ENCODE results near the gene AGPAT1. TPM values are rescaled to one million over a fixed set of nuclear protein-coding genes. Genes with fewer than 3 reads are reported as not detected.

Gene AGPAT1
- total and polyA plus RNA-seq, 2 of the 8 experiments (the other 6 are each of a cell fraction or from before 2014, with no cell fraction given): 96.0 to 222 TPM

DNA sequence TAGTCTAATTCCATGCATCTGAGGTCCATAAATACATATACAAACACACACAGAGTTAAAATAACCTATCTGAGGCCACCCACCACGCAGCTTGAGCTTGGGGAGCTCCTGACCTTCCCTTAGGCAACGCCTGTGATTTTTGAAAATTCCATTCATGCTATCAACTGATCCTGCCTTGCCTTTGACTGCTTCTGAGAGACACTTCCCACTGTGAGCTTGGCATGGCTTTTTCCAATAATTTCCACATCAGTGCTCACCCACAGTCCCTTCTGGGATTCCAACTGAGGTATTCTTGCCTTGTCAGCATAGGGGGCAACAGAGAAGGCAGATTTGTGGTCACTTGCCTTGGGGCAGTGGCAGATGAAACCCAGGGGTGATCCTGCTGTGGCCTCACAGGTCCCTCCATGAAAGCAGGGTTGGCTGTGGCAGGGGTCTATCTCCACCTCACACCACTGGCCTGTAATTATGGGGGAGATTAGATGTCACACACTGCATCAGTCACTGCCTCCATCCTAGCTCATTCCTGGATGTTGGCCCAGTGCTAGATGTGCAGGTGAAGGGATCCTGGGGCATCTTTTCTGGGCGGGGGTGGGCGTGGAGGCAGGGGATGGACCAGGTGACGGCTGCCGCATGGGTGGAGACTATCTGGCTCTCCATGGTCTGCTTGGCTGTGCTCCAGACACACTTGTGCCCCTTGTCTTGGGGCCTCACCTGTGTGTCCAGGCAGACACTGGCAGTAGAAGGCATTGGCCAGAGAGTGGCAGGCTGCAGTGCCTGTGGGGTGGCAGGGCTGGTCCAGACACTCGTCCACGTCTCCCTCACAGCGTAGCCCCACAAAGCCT lies 27.8 kb upstream of the AGPAT1 start:
- no peaks in the 10 kb centered on the region for H3K36me3 ChIP-seq (ENCODE audit: control insufficient read depth in 2 of 4, insufficient read depth in 4 of 4, low read length in 3 of 4)
- CTCF ChIA-PET (ENCODE audit: partially characterized antibody): interaction anchor here (1.1 to 1.8 kb wide), 2 partner anchors 18 to 34 kb away, joined by 3 read pairs; no protein-coding TSS in a partner anchor
- TF ChIP-seq SRF (IDR thresholded peaks at IDR 0.05; ENCODE audit: low read depth, low read length) (no peak), HDAC2 (IDR thresholded peaks at IDR 0.05; ENCODE audit: borderline replicate concordance in 1 of 2, low read depth in 2 of 2, low read length in 2 of 2) (no peak), RAD21 (IDR thresholded peaks at IDR 0.05 in 1 of 2, conservative IDR thresholded peaks at IDR 0.05 in 1 of 2; ENCODE audit: low read depth in 2 of 2, low read length in 2 of 2) (no peak), CHD2 (IDR thresholded peaks at IDR 0.05; ENCODE audit: low read length) (no peak), MAFK (IDR thresholded peaks at IDR 0.05; ENCODE audit: low read depth, low read length) (no peak), RXRA (IDR thresholded peaks at IDR 0.05; ENCODE audit: insufficient read depth, low read depth, low read length) (no peak), POLR2A (IDR thresholded peaks at IDR 0.05; ENCODE audit: control extremely low read depth in 1 of 2, low read depth in 2 of 2, low read length in 2 of 2) (no peak), BRCA1 (IDR thresholded peaks at IDR 0.05; ENCODE audit: low read depth, low read length) (no peak)
- TF ChIP-seq, protein P1, sequence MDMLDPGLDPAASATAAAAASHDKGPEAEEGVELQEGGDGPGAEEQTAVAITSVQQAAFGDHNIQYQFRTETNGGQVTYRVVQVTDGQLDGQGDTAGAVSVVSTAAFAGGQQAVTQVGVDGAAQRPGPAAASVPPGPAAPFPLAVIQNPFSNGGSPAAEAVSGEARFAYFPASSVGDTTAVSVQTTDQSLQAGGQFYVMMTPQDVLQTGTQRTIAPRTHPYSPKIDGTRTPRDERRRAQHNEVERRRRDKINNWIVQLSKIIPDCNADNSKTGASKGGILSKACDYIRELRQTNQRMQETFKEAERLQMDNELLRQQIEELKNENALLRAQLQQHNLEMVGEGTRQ (IDR thresholded peaks at IDR 0.05; ENCODE audit: low read length): no peak
- TF ChIP-seq, protein P2, sequence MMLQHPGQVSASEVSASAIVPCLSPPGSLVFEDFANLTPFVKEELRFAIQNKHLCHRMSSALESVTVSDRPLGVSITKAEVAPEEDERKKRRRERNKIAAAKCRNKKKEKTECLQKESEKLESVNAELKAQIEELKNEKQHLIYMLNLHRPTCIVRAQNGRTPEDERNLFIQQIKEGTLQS (IDR thresholded peaks at IDR 0.05; ENCODE audit: insufficient read depth, low read depth, low read length): no peak

More for the DNA sequence above, 27.8 kb upstream of the AGPAT1 start:
- H3K4me1 ChIP-seq (replicated peaks in 1 of 4; ENCODE audit: control insufficient read depth in 3 of 4, insufficient read depth in 4 of 4, low read length in 3 of 4): no peaks in the 10 kb centered on the region
- H4K5ac ChIP-seq (ENCODE audit: insufficient read length, low read depth, low read length): no peak overlapping the region
- H3K9me3 ChIP-seq (ENCODE audit: insufficient read depth in 2 of 2, low read depth in 1 of 2, low read length in 1 of 2): no peaks in the 10 kb centered on the region
- no peak overlapping the region for H2BK5ac ChIP-seq (ENCODE audit: low read depth, low read length)
- H3K9ac ChIP-seq (replicated peaks in 1 of 4; ENCODE audit: extremely low read depth in 1 of 4, low read depth in 3 of 4, low read length in 3 of 4): no peak overlapping the region
- no peak overlapping the region for H2BK120ac ChIP-seq (replicated peaks; ENCODE audit: low read depth, low read length)
- H2BK15ac ChIP-seq (ENCODE audit: low read length): no peak overlapping the region
- H3K27me3 ChIP-seq (replicated peaks in 1 of 4; ENCODE audit: control insufficient read depth in 3 of 4, extremely low read depth in 1 of 4, insufficient read depth in 3 of 4, low read length in 3 of 4): no peaks in the 10 kb centered on the region
- no peak overlapping the region for H2BK20ac ChIP-seq (ENCODE audit: low read length)
- no peak overlapping the region for H3K27ac ChIP-seq (ENCODE audit: low read depth, low read length)
- 0 out of 2 replicates have a peak overlapping the region, but pooled peaks have one; percentile 50 for H2BK12ac ChIP-seq (ENCODE audit: low read depth, low read length)
- H3K4ac ChIP-seq (replicated peaks; ENCODE audit: insufficient read length, low read depth, low read length): no peak overlapping the region
- WGBS, 2 experiments (ENCODE audit: extremely low coverage in 1 of 2, insufficient coverage in 1 of 2, insufficient read length in 1 of 2, insufficient replicate concordance in 2 of 2, low coverage in 1 of 2, low lambda C conversion rate in 2 of 2, missing lambda C conversion rate in 1 of 2): 89% methylated on average over 7 of the region's 9 CpGs; no CpG with 5 or more reads in 1 of the 2 experiments
- FAIRE-seq: no peak
- H4K20me1 ChIP-seq (replicated peaks in 1 of 2; ENCODE audit: control insufficient read depth in 1 of 2, insufficient read depth in 2 of 2, low read length in 2 of 2): no peaks in the 10 kb centered on the region
- H3K4me2 ChIP-seq (ENCODE audit: insufficient read depth in 1 of 2, low read depth in 2 of 2, low read length in 2 of 2): no peak overlapping the region
- no peaks in the 10 kb centered on the region for H3K79me2 ChIP-seq (ENCODE audit: control insufficient read depth in 1 of 2, insufficient read depth in 2 of 2, low read length in 2 of 2)
- H3K23me2 ChIP-seq (ENCODE audit: low read depth, low read length): no peaks in the 10 kb centered on the region
- no peak overlapping the region for H3K56ac ChIP-seq (replicated peaks; ENCODE audit: insufficient read length, low read depth, low read length)
- H3K79me1 ChIP-seq (ENCODE audit: low read depth, low read length): no peaks in the 10 kb centered on the region
- no peak overlapping the region for H2AFZ ChIP-seq (ENCODE audit: low read length)
- peak overlapping the region; percentile 87; the same call in 1 of the 2 replicates for H4K8ac ChIP-seq (ENCODE audit: extremely low read depth, insufficient read depth, low read length)
- no peak for DNase-seq (ENCODE audit: low read depth in 1 of 2, low spot score in 2 of 2)
- H3K23ac ChIP-seq (ENCODE audit: insufficient read length): no peak overlapping the region
- no peak overlapping the region for H3K4me3 ChIP-seq (ENCODE audit: extremely low read depth in 1 of 4, insufficient read depth in 2 of 4, low read depth in 3 of 4, low read length in 4 of 4)
- no peak overlapping the region for H3K14ac ChIP-seq (ENCODE audit: insufficient read length)
- H4K91ac ChIP-seq (replicated peaks; ENCODE audit: insufficient read length, low read length): no peak overlapping the region
- H2AK5ac ChIP-seq (ENCODE audit: low read depth, low read length): no peak overlapping the region; the same call in 1 of the 2 replicates
- POLR2A ChIA-PET (ENCODE audit: partially characterized antibody): interaction anchor here (1.2 to 1.4 kb wide), 2 partner anchors 9 to 18 kb away, joined by 3 to 4 read pairs; no protein-coding TSS in a partner anchor
- H3K18ac ChIP-seq (ENCODE audit: extremely low read depth, low read length): no peak overlapping the region
